Sigmoid colon (tissue), 7 donors: ENCODE results near the gene ZYX. TPM values are rescaled to one million over a fixed set of nuclear protein-coding genes. Genes with fewer than 3 reads are reported as not detected.
"Not testable (repeated sequence)": the region's sequence is repeated elsewhere in the genome, so short reads cannot be mapped to it uniquely, and the experiment has no call there.

ENCODE experiments used
- DNase-seq: peaks from one replicate; pipeline ENCODE4 v3.0.0-alpha.2; 2019
- H3K27ac ChIP-seq, 4 donors: fragments of 200-600 bp; sonication (generic); one replicate each; pipeline ENCODE4 v1.5.1; 2016 to 2019; ENCODE audit warnings: mild to moderate bottlenecking in 1 of 4
- H3K27me3 ChIP-seq, 3 donors: fragments of 200-600 bp; sonication (generic); one replicate each; pipeline ENCODE4 v1.5.1; 2019; ENCODE audit warnings: mild to moderate bottlenecking in 1 of 3
- H3K36me3 ChIP-seq, 4 donors: fragments of 200-600 bp; sonication (generic); one replicate each; pipeline ENCODE4 v1.5.1; 2016 to 2019
- H3K4me1 ChIP-seq, 4 donors: fragments of 200-600 bp; sonication (generic); one replicate each; pipeline ENCODE4 v1.5.1; 2017 to 2019
- H3K4me3 ChIP-seq, 4 donors: fragments of 200-600 bp; sonication (generic); one replicate each; pipeline ENCODE4 v1.5.1; 2017 to 2019; ENCODE audit warnings: mild to moderate bottlenecking in 2 of 4, moderate library complexity in 1 of 4
- H3K9me3 ChIP-seq, 4 donors: fragments of 200-600 bp in 3 of 4; sonication (generic) in 3 of 4; one replicate each; pipeline versions ENCODE4 v1.5.1 to v1.6.1; 2013 to 2019
- CTCF ChIP-seq, 4 experiments: fragments of 450-650 bp in 3 of 4; fragments of 200-600 bp in 1 of 4; IDR thresholded peaks; one replicate each; pipeline ENCODE4 v1.5.1; 2016 to 2019; ENCODE audit warnings: antibody characterized with exemption in 4 of 4, mild to moderate bottlenecking in 3 of 4, moderate library complexity in 2 of 4
- EP300 ChIP-seq, 4 donors: sonication (generic); formaldehyde crosslinking; IDR thresholded peaks; one replicate each; pipeline ENCODE4 v1.6.1; 2017; ENCODE audit warnings: antibody characterized with exemption in 4 of 4
- POLR2A ChIP-seq, 2 donors: fragments of 450-650 bp; IDR thresholded peaks; one replicate each; pipeline ENCODE4 v1.6.1; 2016; ENCODE audit warnings: antibody characterized with exemption in 2 of 2, mild to moderate bottlenecking in 2 of 2, moderate library complexity in 2 of 2
- POLR2AphosphoS5 ChIP-seq, 4 donors: sonication (generic); formaldehyde crosslinking; IDR thresholded peaks; one replicate each; pipeline ENCODE4 v1.6.1; 2017; ENCODE audit warnings: antibody characterized with exemption in 4 of 4
- whole genome bisulfite sequencing, 2 donors: extraction: QIAGEN DNeasy Blood & Tissue Kit; methylation state at CpG; one replicate each; pipeline ENCODE4 v1.1.7; 2013; 5-methylcytosine and 5-hydroxymethylcytosine counted together
- intact Hi-C: fragments of 100-400 bp; cut with DNase I; formaldehyde crosslinking; loops from one replicate; pipeline ENCODE4 v1.15.1; 2023
- polyA plus RNA-seq, 3 donors: library from polyadenylated mRNA; stranded (reverse); fragments of 200-250 nt; gene quantifications; one replicate each; pipeline ENCODE4 v1.2.3, GENCODE V29; 2013
- total RNA-seq, 4 donors: library from RNA; depleted of rRNA; stranded (reverse); fragments of >200 nt; gene quantifications; one replicate each; pipeline ENCODE4 v1.1.0, GENCODE V29; 2016
- donor health status: healthy with polysubstance abuse.
- donor health status: Bipolar disorder and iron deficiency.
- donor health status: healthy.

Gene ZYX
- total and polyA plus RNA-seq, 7 donors = 34.4 to 218 (median 82.4) TPM

- Histone ChIP-seq H3K4me1 (no peaks in the 10 kb centered on the region), H3K27me3 (no peaks in the 10 kb centered on the region), H3K9me3 (no peaks in the 10 kb centered on the region), H3K36me3 (no peaks in the 10 kb centered on the region), H3K27ac (no peak overlapping the region), H3K4me3 (no peak overlapping the region)
- 89 to 90% methylated on average over 11 of the region's 11 CpGs for WGBS, 2 donors
- no peak for TF ChIP-seq CTCF (IDR thresholded peaks at IDR 0.05)
- no peak for TF ChIP-seq POLR2A (IDR thresholded peaks at IDR 0.05)
- no peak for TF ChIP-seq EP300 (IDR thresholded peaks at IDR 0.05)
- no peak for TF ChIP-seq POLR2AphosphoS5 (IDR thresholded peaks at IDR 0.05)
- intact Hi-C loops = loop anchor here (5.0 kb wide), 2 partner anchors 37 to 117 kb away; partner anchors contain the start of gene ZYX
- DNase-seq = no peak
These were observed 37.7 kb downstream of the ZYX start for GRCh38 chr7:143418681-143419458.

GRCh38 chr7:143419880-143420279, 38.7 kb downstream of the ZYX start:
- WGBS, 2 donors = 18 to 60% methylated on average over 4 of the region's 4 CpGs
- no peaks in the 10 kb centered on the region for H3K4me1 ChIP-seq
- no peaks in the 10 kb centered on the region for H3K9me3 ChIP-seq
- intact Hi-C loops = loop anchor here (5.0 kb wide), 2 partner anchors 38 to 118 kb away; partner anchors contain the start of gene ZYX
- no peaks in the 10 kb centered on the region for H3K27me3 ChIP-seq
- TF ChIP-seq EP300 (IDR thresholded peaks at IDR 0.05) (no peak), POLR2A (IDR thresholded peaks at IDR 0.05) (no peak), POLR2AphosphoS5 (IDR thresholded peaks at IDR 0.05) (no peak), CTCF (IDR thresholded peaks at IDR 0.05) (no peak)
- no peak for DNase-seq
- H3K27ac ChIP-seq = no peak overlapping the region
- no peak overlapping the region for H3K4me3 ChIP-seq
- no peaks in the 10 kb centered on the region for H3K36me3 ChIP-seq

GRCh38 chr7:143420624-143421023, 39.5 kb downstream of the ZYX start:
- WGBS, 2 donors = 33 to 55% methylated on average over 3 of the region's 3 CpGs
- intact Hi-C loops, H3K4me1 ChIP-seq, H3K4me3 ChIP-seq, DNase-seq, H3K27ac ChIP-seq, H3K9me3 ChIP-seq, H3K36me3 ChIP-seq, H3K27me3 ChIP-seq: not testable (repeated sequence)

GRCh38 chr7:143422033-143422432, 40.9 kb downstream of the ZYX start:
- intact Hi-C loops = no loop called here
- no peaks in the 10 kb centered on the region for H3K27me3 ChIP-seq
- no peaks in the 10 kb centered on the region for H3K9me3 ChIP-seq
- no peaks in the 10 kb centered on the region for H3K4me1 ChIP-seq
- H3K27ac ChIP-seq = no peak overlapping the region
- no peak overlapping the region for H3K4me3 ChIP-seq
- no peak for TF ChIP-seq EP300 (IDR thresholded peaks at IDR 0.05)
- TF ChIP-seq POLR2A (IDR thresholded peaks at IDR 0.05) = no peak
- TF ChIP-seq CTCF (IDR thresholded peaks at IDR 0.05) = no peak
- WGBS, 2 donors = 86 to 93% methylated on average over 3 of the region's 3 CpGs
- H3K36me3 ChIP-seq = no peaks in the 10 kb centered on the region
- DNase-seq = no peak

GRCh38 chr7:143424476-143424875, 43.3 kb downstream of the ZYX start:
- H3K36me3 ChIP-seq, intact Hi-C loops, DNase-seq, H3K4me3 ChIP-seq, H3K9me3 ChIP-seq, H3K4me1 ChIP-seq, H3K27ac ChIP-seq, H3K27me3 ChIP-seq: not testable (repeated sequence)
- WGBS, 2 donors = 95 to 98% methylated on average over 34 of the region's 34 CpGs
